Activated CD4-positive, alpha-beta T cell treated with anti-CD3 and anti-CD28 coated beads, Interleukin-2, amount 50 U/mL, for 16 hours (primary cell): ENCODE data around the gene ARHGEF12.

Experiments
- DNase-seq: peaks from one replicate; pipeline ENCODE4 v3.0.0-alpha.2; 2020

The ARHGEF12 gene

GRCh38 chr11:120431633-120432032 is 95.4 kb downstream of the ARHGEF12 start:
- DNase-seq = peak; percentile 20

- DNase-seq = peak; percentile 59
Observed at GRCh38 chr11:120432056-120433018, 96.1 kb downstream of the ARHGEF12 start.

- no peak for DNase-seq
Observed at GRCh38 chr11:120441592-120441991, 105.4 kb downstream of the ARHGEF12 start.

- DNase-seq = no peak
Observed at GRCh38 chr11:120442031-120442430, 105.8 kb downstream of the ARHGEF12 start.

- no peak for DNase-seq
Observed at GRCh38 chr11:120446802-120447201, 110.6 kb downstream of the ARHGEF12 start.

- DNase-seq = no peak
Observed at GRCh38 chr11:120448240-120448639, 112.0 kb downstream of the ARHGEF12 start.

- no peak for DNase-seq
Observed at GRCh38 chr11:120455487-120455886, 119.3 kb downstream of the ARHGEF12 start.

- no peak for DNase-seq
Observed at GRCh38 chr11:120457996-120458395, 121.8 kb downstream of the ARHGEF12 start.

- DNase-seq = no peak
Observed at GRCh38 chr11:120462825-120463224, 126.6 kb downstream of the ARHGEF12 start.

GRCh38 chr11:120465921-120466534 is 129.8 kb downstream of the ARHGEF12 start:
- DNase-seq = no peak

GRCh38 chr11:120467627-120468026 is 131.4 kb downstream of the ARHGEF12 start:
- no peak for DNase-seq

GRCh38 chr11:120471131-120471530 is 134.9 kb downstream of the ARHGEF12 start:
- no peak for DNase-seq

- no peak for DNase-seq
Observed at GRCh38 chr11:120471994-120472393, 135.8 kb downstream of the ARHGEF12 start.

GRCh38 chr11:120473503-120473902 is 137.3 kb downstream of the ARHGEF12 start:
- DNase-seq = no peak

GRCh38 chr11:120482149-120482548 is 145.9 kb downstream of the ARHGEF12 start:
- no peak for DNase-seq

GRCh38 chr11:120484722-120485121 is 148.5 kb downstream of the ARHGEF12 start:
- DNase-seq = no peak

- no peak for DNase-seq
Observed at GRCh38 chr11:120486138-120486537, 149.9 kb downstream of the ARHGEF12 start.

GRCh38 chr11:120489799-120490198 is 153.6 kb downstream of the ARHGEF12 start:
- no peak for DNase-seq

- no peak for DNase-seq
Observed at GRCh38 chr11:120492486-120492885, 156.3 kb downstream of the ARHGEF12 start.

GRCh38 chr11:120494595-120494994 is 158.4 kb downstream of the ARHGEF12 start:
- no peak for DNase-seq

- DNase-seq = no peak
Observed at GRCh38 chr11:120499088-120499487, 162.9 kb downstream of the ARHGEF12 start.

- DNase-seq = no peak
Observed at GRCh38 chr11:120499859-120500258, 163.6 kb downstream of the ARHGEF12 start.

- no peak for DNase-seq
Observed at GRCh38 chr11:120500414-120501071, 164.3 kb downstream of the ARHGEF12 start.

- DNase-seq = no peak
Observed at GRCh38 chr11:120501440-120501839, 165.2 kb downstream of the ARHGEF12 start.
